K562 (cell line): Measurements from ENCODE around the gene TESK1. TPM values are rescaled to one million over a fixed set of nuclear protein-coding genes. Genes with fewer than 3 reads are reported as not detected.

Experiments
- ATF1 ChIP-seq, 2 experiments: fragments of 450-650 bp in 1 of 2; IDR thresholded peaks; 2 replicates each; pipeline ENCODE4 v1.6.1; 2016; ENCODE audit warnings: missing compliant biosample characterization in 1 of 2, missing genetic modification characterization in 1 of 2
- BRF1 ChIP-seq: IDR thresholded peaks from 3 replicates; pipeline ENCODE4 v1.6.1; 2011; ENCODE audit warnings: borderline replicate concordance, mild to moderate bottlenecking; ENCODE audit not compliant: insufficient read length; ENCODE audit errors: extremely low read depth
- CC2D1A ChIP-seq: fragments of 450-650 bp; IDR thresholded peaks from 2 replicates; pipeline ENCODE4 v1.6.1; 2017; ENCODE audit warnings: mild to moderate bottlenecking
- CEBPB ChIP-seq: fragments of 450-650 bp; IDR thresholded peaks from 2 replicates; pipeline ENCODE4 v1.6.1; 2016; ENCODE audit warnings: missing genetic modification characterization, missing compliant biosample characterization
- E2F4 ChIP-seq: sonication (generic); formaldehyde crosslinking; IDR thresholded peaks from 2 replicates; pipeline ENCODE4 v1.8.0; 2022; ENCODE audit warnings: mild to moderate bottlenecking, low read depth, missing genetic modification reagents
- ESRRB ChIP-seq: fragments of 250-450 bp; sonication (Bioruptor Pico); IDR thresholded peaks from 2 replicates; pipeline ENCODE4 v1.5.0; 2020; ENCODE audit warnings: mild to moderate bottlenecking, moderate library complexity, borderline replicate concordance
- HCFC1 ChIP-seq: IDR thresholded peaks from 2 replicates; pipeline ENCODE4 v1.6.1; 2012; ENCODE audit warnings: low read depth, low read length, improper control_type of control experiment
- MED1 ChIP-seq: sonication (generic); formaldehyde crosslinking; IDR thresholded peaks from 2 replicates; pipeline ENCODE4 v1.8.1; 2023; ENCODE audit warnings: missing genetic modification reagents, borderline replicate concordance
- POLR2B ChIP-seq: fragments of 450-650 bp; IDR thresholded peaks from 2 replicates; pipeline ENCODE4 v1.6.1; 2018; ENCODE audit warnings: low read depth; ENCODE audit not compliant: partially characterized antibody
- RUNX1 ChIP-seq: sonication (generic); IDR thresholded peaks from 2 replicates; pipeline ENCODE4 v1.6.1; 2016; ENCODE audit warnings: antibody characterized with exemption, low read depth
- SMAD1 ChIP-seq: fragments of 150-350 bp; IDR thresholded peaks from 2 replicates; pipeline ENCODE4 v1.6.1; 2014; ENCODE audit warnings: low read length, low read depth; ENCODE audit not compliant: partially characterized antibody
- SNRNP70 ChIP-seq: fragments of 200-400 bp; formaldehyde crosslinking; optimal IDR thresholded peaks from 2 replicates; pipeline ENCODE3; 2017; ENCODE audit warnings: low read depth, low read length
- STAT6 ChIP-seq: sonication (generic); formaldehyde crosslinking; IDR thresholded peaks from 2 replicates; pipeline ENCODE4 v1.8.1; 2023; ENCODE audit warnings: mild to moderate bottlenecking, missing genetic modification reagents
- XRCC3 ChIP-seq: fragments of 450-650 bp; IDR thresholded peaks from 2 replicates; pipeline ENCODE4 v1.6.1; 2017; ENCODE audit warnings: mild to moderate bottlenecking, moderate library complexity
- ZNF239 ChIP-seq: fragments of 250-450 bp; sonication (Bioruptor Pico); IDR thresholded peaks from 2 replicates; pipeline ENCODE4 v1.4.0; 2020; ENCODE audit warnings: mild to moderate bottlenecking
- ZNF280B ChIP-seq: fragments of 250-450 bp; sonication (Bioruptor Pico); IDR thresholded peaks from 2 replicates; pipeline ENCODE4 v1.5.1; 2021; ENCODE audit warnings: mild to moderate bottlenecking
- ZNF449 ChIP-seq: fragments of 250-450 bp; sonication (Bioruptor Pico); IDR thresholded peaks from 2 replicates; pipeline ENCODE4 v1.8.0; 2022; ENCODE audit warnings: moderate library complexity, mild to moderate bottlenecking, inconsistent platforms
- ZNF707 ChIP-seq: fragments of 250-450 bp; sonication (Bioruptor Pico); conservative IDR thresholded peaks from 2 replicates; pipeline ENCODE4 v1.8.0; 2022; ENCODE audit warnings: inconsistent platforms, mild to moderate bottlenecking, moderate library complexity
- ZNF830 ChIP-seq: fragments of 250-450 bp; sonication (Bioruptor Pico); IDR thresholded peaks from 2 replicates; pipeline ENCODE4 v1.5.0; 2021; ENCODE audit warnings: mild to moderate bottlenecking
- polyA plus RNA-seq, 8 experiments: library from polyadenylated mRNA; depleted of rRNA in 4 of 8; stranded (reverse) in 5 of 8; unstranded in 3 of 8; fragments of >200 nt; fragmentation: Nextera tagmentation in 2 of 8; fragmentation: Illumina TruSeq in 1 of 8; extraction: Ambion mirVana in 2 of 8; extraction: Trizol in 1 of 8; gene quantifications; 2 replicates each; pipeline versions ENCODE4 v1.2.1 to v1.2.3, GENCODE V29; 2011 to 2014; ENCODE audit warnings: inconsistent platforms in 1 of 8, missing spikeins in 1 of 8
- total RNA-seq, 7 experiments: library from RNA; depleted of rRNA in 6 of 7; stranded (reverse); fragments of >200 nt in 6 of 7; fragmentation: Illumina TruSeq in 2 of 7; extraction: Trizol in 2 of 7; gene quantifications; 2 replicates each; pipeline versions ENCODE4 v1.2.1 to v1.2.3, GENCODE V29; 2011 to 2021; ENCODE audit warnings: low replicate concordance in 1 of 7

The TESK1 gene
- total and polyA plus RNA-seq, 9 of the 15 experiments (the other 6 are each of a cell fraction or from before 2014, with no cell fraction given): 0.07 to 10.4 (median 4.1) TPM

GRCh38 chr9:35603986-35604577 lies 980 bp upstream of the TESK1 start (continued):
- no peak for TF ChIP-seq MED1 (CRISPR knock-in tag)
- no peak for TF ChIP-seq CEBPB
- TF ChIP-seq SNRNP70: no peak
- TF ChIP-seq ZNF239 (CRISPR knock-in tag): no peak
- no peak for TF ChIP-seq E2F4 (CRISPR knock-in tag)
- TF ChIP-seq ZNF280B (CRISPR knock-in tag): no peak
- TF ChIP-seq ESRRB (CRISPR knock-in tag): no peak
- TF ChIP-seq ZNF707 (CRISPR knock-in tag): no peak
- no peak for TF ChIP-seq BRF1
- TF ChIP-seq ZNF830 (CRISPR knock-in tag): no peak
- TF ChIP-seq CC2D1A: peak; percentile 88
- no peak for TF ChIP-seq RUNX1
- no peak for TF ChIP-seq ZNF449
- no peak for TF ChIP-seq SMAD1
- TF ChIP-seq POLR2B: no peak
- no peak for TF ChIP-seq XRCC3
- TF ChIP-seq HCFC1: peak; percentile 33; the same call in 1 of the 2 replicates
- peak; percentile 16; the same call in 1 of the 2 replicates for TF ChIP-seq ATF1 (CRISPR knock-in tag; IDR thresholded peaks at IDR 0.05)
- TF ChIP-seq ATF1 (tag; IDR thresholded peaks at IDR 0.05): peak; percentile 94
- TF ChIP-seq STAT6 (CRISPR knock-in tag): no peak
